LHCN-M2 (cell line): ENCODE measurements around the gene EWSR1. TPM values are rescaled to one million over a fixed set of nuclear protein-coding genes. Genes with fewer than 3 reads are reported as not detected.
A peak's percentile ranks its signal among the peaks of the same experiment; 100 is the strongest.
"Not testable (repeated sequence)": the region's sequence is repeated elsewhere in the genome, so short reads cannot be mapped to it uniquely, and the experiment has no call there.

ENCODE experiments used
- DNase-seq: peaks from one replicate; pipeline ENCODE4 v3.0.0-alpha.2; 2012; ENCODE audit warnings: low read depth
- polyA plus RNA-seq: library from polyadenylated mRNA; unstranded; fragments of >200 nt; gene quantifications from one replicate; pipeline ENCODE4 v1.2.1, GENCODE V29; 2012; ENCODE audit warnings: missing spikeins
- total RNA-seq: library from RNA; depleted of rRNA; stranded (reverse); fragments of >200 nt; gene quantifications from 2 replicates; pipeline ENCODE4 v1.2.3, GENCODE V29; 2014; rRNA removed

Gene EWSR1, protein sequence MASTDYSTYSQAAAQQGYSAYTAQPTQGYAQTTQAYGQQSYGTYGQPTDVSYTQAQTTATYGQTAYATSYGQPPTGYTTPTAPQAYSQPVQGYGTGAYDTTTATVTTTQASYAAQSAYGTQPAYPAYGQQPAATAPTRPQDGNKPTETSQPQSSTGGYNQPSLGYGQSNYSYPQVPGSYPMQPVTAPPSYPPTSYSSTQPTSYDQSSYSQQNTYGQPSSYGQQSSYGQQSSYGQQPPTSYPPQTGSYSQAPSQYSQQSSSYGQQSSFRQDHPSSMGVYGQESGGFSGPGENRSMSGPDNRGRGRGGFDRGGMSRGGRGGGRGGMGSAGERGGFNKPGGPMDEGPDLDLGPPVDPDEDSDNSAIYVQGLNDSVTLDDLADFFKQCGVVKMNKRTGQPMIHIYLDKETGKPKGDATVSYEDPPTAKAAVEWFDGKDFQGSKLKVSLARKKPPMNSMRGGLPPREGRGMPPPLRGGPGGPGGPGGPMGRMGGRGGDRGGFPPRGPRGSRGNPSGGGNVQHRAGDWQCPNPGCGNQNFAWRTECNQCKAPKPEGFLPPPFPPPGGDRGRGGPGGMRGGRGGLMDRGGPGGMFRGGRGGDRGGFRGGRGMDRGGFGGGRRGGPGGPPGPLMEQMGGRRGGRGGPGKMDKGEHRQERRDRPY
- total RNA-seq = 262 and 297 TPM in 2 replicates
- 213 TPM for polyA plus RNA-seq

DNA sequence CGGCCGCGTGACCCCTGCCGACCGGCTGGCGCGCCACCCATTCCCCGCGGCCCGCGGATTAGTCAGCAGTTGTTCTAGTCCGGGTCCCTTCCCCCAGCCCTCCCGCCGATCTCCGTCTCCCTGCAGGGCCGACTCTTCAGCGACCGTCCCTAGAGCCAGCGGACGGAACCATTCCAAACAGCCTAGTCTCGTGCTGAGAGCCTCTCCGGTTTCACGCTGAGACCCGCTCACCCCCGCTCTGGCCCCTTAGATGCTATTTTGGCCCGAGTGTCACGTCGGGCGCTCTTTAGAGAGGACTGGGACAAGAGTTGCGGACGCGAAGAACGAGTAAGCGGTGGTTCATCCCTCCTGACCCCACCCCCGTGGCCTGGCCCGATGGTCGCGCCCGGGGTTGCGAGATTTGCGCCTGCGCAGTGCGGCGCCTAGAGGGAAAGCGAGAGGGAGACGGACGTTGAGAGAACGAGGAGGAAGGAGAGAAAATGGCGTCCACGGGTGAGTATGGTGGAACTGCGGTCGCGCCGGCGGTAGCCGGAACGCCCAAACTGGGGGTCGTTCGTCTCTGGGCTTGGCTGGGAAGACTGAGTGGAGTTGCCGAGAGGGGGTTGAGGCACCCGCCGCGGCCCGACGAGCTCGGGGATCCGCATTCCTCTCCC, at the start of gene EWSR1, which contains the start of gene RHBDD3:
TSS of gene EWSR1 (plus strand) at position 411 of the 653 bp plus-strand sequence. CDS start at position 480, 69 bp downstream.
TSS of gene RHBDD3 (minus strand) at position 124 of the 653 bp plus-strand sequence. CDS start 2,355 bp downstream, outside the sequence.
- peak; percentile 97 for DNase-seq

DNA sequence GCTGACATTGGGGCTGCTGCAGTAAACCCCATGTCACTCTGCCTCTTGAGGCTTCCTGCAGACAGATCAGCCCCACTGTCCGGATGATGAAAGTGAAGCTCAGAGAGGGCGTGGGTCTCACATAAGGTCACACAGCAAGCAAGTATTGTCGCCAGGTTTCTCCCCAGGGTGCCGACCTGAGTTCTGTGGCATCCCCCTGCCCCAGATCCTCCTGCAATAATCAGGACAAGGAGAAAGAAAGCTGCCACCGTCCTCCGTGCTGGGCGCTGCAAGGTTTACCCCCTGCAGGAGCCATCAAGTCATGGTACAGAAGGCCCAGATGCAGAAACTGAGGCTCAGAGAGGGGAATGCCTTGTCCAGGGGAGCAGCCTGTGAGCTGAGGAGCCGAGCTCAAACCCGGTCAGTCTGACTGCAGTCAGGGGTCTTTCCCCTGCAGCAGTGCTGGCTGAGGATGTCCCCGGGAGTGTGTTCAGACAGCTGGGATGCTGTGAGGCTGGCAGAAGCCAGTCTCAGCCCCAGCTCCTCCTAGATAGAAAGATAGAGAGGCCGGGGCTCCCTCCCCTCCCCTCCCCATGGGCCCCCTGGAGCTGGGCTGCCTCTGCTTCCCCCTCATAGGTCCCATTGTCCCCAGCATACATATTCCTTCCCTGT, 49.2 kb upstream of the EWSR1 start:
- no peak for DNase-seq

GRCh38 chr22:29219409-29219782, 48.7 kb upstream of the EWSR1 start:
- not testable (repeated sequence) for DNase-seq

DNA sequence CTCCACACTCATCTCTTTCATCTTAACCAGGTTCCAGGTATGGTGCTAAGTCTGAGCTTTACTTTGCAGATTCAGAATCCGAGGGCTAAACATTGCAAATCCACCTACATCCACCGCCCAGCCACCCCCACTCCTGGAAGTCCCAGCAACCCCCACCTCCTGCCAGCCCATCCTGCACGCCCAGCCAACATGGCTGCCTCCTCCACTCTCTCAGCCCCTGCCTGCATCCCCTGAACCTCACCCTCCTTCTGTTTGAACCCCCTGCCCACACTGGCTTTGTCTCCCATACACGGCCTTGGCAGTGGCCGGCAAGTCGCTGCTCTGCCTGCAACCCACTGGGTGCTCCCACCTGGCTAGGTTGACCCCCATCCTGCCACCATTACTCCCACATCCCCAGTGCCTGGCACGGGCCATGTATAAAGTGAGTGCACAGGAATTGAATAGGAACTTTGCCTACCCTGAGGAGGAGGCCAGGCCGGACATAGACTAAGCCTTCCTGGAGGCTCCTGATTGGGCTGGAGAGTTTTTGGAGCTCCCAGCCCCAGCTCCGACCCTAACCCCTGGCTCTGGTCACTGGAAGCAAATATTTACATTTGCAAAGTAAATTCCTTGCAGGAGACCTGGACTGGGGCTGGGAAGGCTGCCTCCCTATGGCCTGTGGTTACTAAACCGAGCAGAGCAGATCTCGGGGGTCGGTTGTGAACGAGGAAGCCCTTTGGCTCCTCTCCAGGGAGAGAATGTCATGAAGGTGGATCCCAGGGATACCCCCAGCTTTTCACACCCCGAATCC, 48.0 kb upstream of the EWSR1 start:
- no peak for DNase-seq

GRCh38 chr22:29224121-29224858, 43.8 kb upstream of the EWSR1 start:
- no peak for DNase-seq

- DNase-seq = no peak
Measured at GRCh38 chr22:29224859-29225410, 43.1 kb upstream of the EWSR1 start.

- peak; percentile 88 for DNase-seq
Measured at GRCh38 chr22:29225422-29226090, 42.5 kb upstream of the EWSR1 start.

- DNase-seq = no peak
Measured at GRCh38 chr22:29226351-29226981, 41.6 kb upstream of the EWSR1 start.

DNA sequence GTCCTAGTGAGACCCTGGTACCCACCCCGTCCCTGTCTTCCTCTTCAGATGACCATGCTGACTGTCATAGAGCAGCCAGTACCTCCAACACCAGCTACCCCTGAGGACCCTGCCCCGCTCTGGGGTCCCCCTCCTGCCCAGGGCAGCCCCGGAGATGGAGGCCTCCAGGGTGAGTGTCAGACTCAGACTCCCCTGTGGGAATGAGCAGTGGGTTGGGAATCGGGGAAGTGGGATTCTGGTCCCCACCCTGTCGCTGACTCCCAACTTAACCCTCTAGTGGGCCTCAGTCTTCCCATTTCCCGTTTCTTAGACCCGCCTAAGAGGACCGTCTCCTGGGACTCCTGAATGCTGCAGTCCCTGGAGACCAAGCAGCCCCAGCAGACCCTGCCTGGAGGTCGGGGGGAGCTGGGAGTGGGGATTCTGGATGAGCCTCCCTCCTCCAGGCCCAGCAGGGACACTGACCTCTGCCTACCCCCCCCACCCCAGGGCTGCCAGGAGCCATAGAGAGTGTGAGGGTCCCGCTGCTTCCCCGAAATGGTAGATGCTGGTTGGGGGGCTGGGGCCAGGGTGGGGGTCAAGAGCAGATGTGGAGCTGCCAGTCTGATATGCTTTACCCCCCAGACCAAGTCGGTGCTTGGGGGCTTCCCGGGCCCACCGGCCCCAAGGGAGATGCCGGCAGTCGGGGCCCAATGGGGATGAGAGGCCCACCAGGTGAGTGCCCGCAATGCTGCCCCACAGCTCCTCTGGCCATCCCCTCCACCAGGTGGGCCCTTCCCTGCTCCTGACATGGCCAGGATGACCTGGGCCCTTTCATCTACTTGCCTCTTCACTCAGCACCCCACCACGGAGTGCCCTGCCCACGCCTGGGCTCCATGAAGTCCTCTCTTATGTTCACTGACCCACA, 36.8 kb upstream of the EWSR1 start:
- no peak for DNase-seq

GRCh38 chr22:29231971-29232959, 35.8 kb upstream of the EWSR1 start:
- DNase-seq = no peak

DNA sequence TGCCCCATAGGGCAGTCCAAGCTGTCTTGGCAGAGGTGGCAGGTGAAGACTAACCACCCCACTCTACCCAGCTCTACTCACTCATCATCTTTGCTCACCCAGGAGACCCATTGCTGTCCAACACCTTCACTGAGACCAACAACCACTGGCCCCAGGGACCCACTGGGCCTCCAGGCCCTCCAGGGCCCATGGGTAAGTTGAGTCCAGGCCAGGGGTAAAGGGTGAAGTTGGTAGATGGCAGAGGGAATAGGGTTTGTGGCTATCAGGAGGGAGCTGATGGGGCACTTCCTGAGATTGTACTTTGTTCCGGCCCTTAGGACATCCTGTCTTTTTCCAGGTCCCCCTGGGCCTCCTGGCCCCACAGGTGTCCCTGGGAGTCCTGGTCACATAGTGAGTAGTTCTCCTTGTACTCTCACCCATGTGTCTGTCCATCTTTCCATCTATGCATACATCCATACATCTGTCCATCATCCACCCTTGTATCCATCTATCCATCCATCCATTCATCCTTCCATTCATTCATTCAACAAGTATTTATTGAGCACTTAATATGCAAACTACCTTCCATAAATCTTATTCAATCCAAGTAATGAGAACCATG, 34.7 kb upstream of the EWSR1 start:
- no peak for DNase-seq

DNA sequence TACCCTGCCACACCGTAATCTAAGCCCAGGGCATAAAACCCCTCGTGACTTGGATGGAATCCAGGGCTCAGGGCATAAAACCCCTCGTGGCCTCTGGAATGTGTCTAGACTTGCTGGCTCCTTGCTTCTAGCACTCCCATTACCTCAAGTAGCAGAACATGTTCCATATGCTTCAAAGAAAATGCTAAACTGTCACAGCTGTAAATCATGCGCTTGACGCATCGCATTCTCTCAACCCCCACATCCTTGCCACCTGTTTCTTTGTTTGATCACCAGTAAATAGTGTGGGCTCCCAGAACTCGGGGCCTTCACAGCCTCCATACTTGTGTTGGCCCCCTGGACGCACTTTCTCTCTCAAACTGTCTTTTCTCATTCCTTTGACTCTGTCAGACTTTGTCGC, 27.6 kb upstream of the EWSR1 start:
- not testable (repeated sequence) for DNase-seq

DNA sequence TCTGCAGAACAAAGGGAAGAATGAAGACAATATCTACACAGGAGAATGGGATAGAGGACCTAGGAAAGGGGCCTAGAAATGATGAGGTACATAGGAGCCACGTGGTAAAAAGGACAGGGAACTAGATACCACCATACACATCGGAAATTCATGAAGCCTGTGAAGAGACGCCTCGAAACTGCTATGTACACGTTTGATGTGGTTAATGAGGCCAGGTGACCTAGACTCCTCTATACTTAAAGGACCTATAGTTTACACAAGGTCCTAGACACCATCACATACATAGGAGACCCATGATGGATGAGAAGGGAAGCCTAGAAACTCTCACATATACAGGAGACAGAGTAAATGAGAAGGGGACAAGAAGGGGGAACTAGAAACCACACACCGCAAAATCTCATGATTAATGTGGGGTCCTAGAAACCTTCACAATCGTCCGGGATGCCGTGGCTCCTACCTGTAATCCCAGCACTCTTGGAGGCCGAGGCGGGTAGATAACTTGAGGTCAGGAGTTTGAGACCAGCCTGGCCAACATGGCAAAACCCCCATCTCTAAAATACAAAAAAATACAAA, 24.1 kb upstream of the EWSR1 start:
- no peak for DNase-seq

GRCh38 chr22:29244785-29245625, 23.1 kb upstream of the EWSR1 start:
- DNase-seq = no peak
